ENCODE data around the gene ZNRF3.
"Not testable (repeated sequence)": the region's sequence is repeated elsewhere in the genome, so short reads cannot be mapped to it uniquely, and the experiment has no call there.

The ZNRF3 gene

GRCh38 chr22:28905256-28905832 is 22.0 kb downstream of the ZNRF3 start:
- no peak for TF ChIP-seq CTCF (IDR thresholded peaks at IDR 0.05; ENCODE audit: low read depth, low read length)
- DNase-seq (ENCODE audit: low read depth in 2 of 2), result no peak

GRCh38 chr22:28906312-28906711 is 22.9 kb downstream of the ZNRF3 start:
- H3K4me3 ChIP-seq (replicated peaks in 1 of 2; ENCODE audit: low read depth in 2 of 2, low read length in 2 of 2), result no peak overlapping the region
- TF ChIP-seq CTCF (IDR thresholded peaks at IDR 0.05; ENCODE audit: low read depth, low read length), result no peak
- DNase-seq (ENCODE audit: low read depth in 2 of 2), result no peak

More at GRCh38 chr22:28905256-28905832, 22.0 kb downstream of the ZNRF3 start:
- H3K4me3 ChIP-seq (replicated peaks in 1 of 2; ENCODE audit: low read depth in 2 of 2, low read length in 2 of 2), result no peak overlapping the region

GRCh38 chr22:28907311-28908008 is 24.1 kb downstream of the ZNRF3 start:
- no peak overlapping the region for H3K4me3 ChIP-seq (replicated peaks in 1 of 2; ENCODE audit: low read depth in 2 of 2, low read length in 2 of 2)
- DNase-seq (ENCODE audit: low read depth in 2 of 2), result no peak
- TF ChIP-seq CTCF (IDR thresholded peaks at IDR 0.05; ENCODE audit: low read depth, low read length), result no peak

GRCh38 chr22:28908810-28909209 is 25.4 kb downstream of the ZNRF3 start:
- not testable (repeated sequence) for H3K4me3 ChIP-seq (replicated peaks in 1 of 2; ENCODE audit: low read depth in 2 of 2, low read length in 2 of 2); DNase-seq (ENCODE audit: low read depth in 2 of 2)

- DNase-seq (ENCODE audit: low read depth in 2 of 2), result peak; percentile 31 to 38
- H3K4me3 ChIP-seq (replicated peaks in 1 of 2; ENCODE audit: low read depth in 2 of 2, low read length in 2 of 2), result no peak overlapping the region
- no peak for TF ChIP-seq CTCF (IDR thresholded peaks at IDR 0.05; ENCODE audit: low read depth, low read length)
Measured at GRCh38 chr22:28909375-28909774, 26.0 kb downstream of the ZNRF3 start.

- no peak for DNase-seq (ENCODE audit: low read depth in 2 of 2)
- no peak overlapping the region for H3K4me3 ChIP-seq (replicated peaks in 1 of 2; ENCODE audit: low read depth in 2 of 2, low read length in 2 of 2)
- no peak for TF ChIP-seq CTCF (IDR thresholded peaks at IDR 0.05; ENCODE audit: low read depth, low read length)
Measured at GRCh38 chr22:28910569-28911303, 27.4 kb downstream of the ZNRF3 start.

GRCh38 chr22:28911304-28911690 is 27.9 kb downstream of the ZNRF3 start:
- DNase-seq (ENCODE audit: low read depth in 2 of 2), result peak in 1 of 2 donors; percentile 10
- TF ChIP-seq CTCF (IDR thresholded peaks at IDR 0.05; ENCODE audit: low read depth, low read length), result no peak
- H3K4me3 ChIP-seq (replicated peaks in 1 of 2; ENCODE audit: low read depth in 2 of 2, low read length in 2 of 2), result no peak overlapping the region

All from cardiac fibroblast (primary cell).